Measurements from ENCODE around the gene C1orf53. TPM values are rescaled to one million over a fixed set of nuclear protein-coding genes. Genes with fewer than 3 reads are reported as not detected.
"Not testable (repeated sequence)": the region's sequence is repeated elsewhere in the genome, so short reads cannot be mapped to it uniquely, and the experiment has no call there.

Gene C1orf53
- total RNA-seq, 2 donors from 2014 or later = 1.7 to 3.5 TPM

DNA sequence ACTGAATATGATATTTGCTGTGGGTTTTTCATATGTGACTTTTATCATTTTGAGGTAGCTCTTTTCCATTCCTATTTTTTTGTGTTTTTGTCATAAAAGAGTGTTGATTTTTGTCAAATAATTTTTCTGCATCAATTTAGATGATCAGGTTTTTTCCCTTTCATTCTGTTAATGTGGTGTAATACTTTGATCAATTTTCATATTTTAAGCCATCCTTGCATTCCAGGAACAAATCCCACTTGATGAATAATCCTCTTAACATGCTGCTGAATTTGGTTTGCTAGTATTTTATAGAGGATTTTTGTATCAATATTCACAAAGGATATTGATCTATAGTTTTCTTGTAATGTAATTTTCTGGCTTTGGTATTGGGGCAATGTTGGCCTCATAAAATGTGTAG is 25.5 kb upstream of the C1orf53 start:
- Histone ChIP-seq H3K9me3 (ENCODE audit: control insufficient read depth, low read length) (no peaks in the 10 kb centered on the region), H3K9ac (ENCODE audit: extremely low read depth, low read length, poor library complexity, severe bottlenecking) (no peak overlapping the region), H3K27ac (ENCODE audit: low read depth, low read length) (no peak overlapping the region), H3K27me3 (ENCODE audit: control insufficient read depth, insufficient read depth, low read length, poor library complexity, severe bottlenecking) (no peaks in the 10 kb centered on the region), H3K4me1 (ENCODE audit: control insufficient read depth, insufficient read depth, low read length) (no peaks in the 10 kb centered on the region), H3K36me3 (ENCODE audit: control insufficient read depth, insufficient read depth, low read length) (no peaks in the 10 kb centered on the region), H3K4me3 (ENCODE audit: low read length) (no peak overlapping the region)
- Mint-ChIP-seq H3K4me3 (no peak overlapping the region), H3K9me3 (peaks cover 9% of the 10 kb centered on the region), H3K36me3 (ENCODE audit: low read depth) (no peaks in the 10 kb centered on the region), H3K27ac (no peak overlapping the region), H3K4me1 (no peaks in the 10 kb centered on the region), H3K27me3 (ENCODE audit: insufficient read depth) (no peaks in the 10 kb centered on the region)
- TF ChIP-seq CTCF (conservative IDR thresholded peaks at IDR 0.05) = no peak
- no peak for DNase-seq

DNA sequence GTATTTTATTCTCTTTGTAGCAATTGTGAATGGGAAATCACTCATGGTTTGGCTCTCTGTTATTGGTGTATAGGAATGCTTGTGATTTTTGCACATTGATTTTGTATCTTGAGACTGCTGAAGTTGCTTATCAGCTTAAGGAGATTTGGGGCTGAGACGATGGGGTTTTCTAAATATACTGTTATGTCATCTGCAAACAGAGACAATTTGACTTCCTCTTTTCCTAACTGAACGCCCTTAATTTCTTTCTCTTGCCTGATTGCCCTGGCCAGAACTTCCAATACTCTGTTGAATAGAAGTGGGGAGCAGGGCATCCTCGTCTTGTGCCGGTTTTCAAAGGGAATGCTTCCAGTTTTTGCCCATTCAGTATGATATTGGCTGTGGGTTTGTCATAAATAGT is 22.0 kb upstream of the C1orf53 start:
- H3K36me3 Mint-ChIP-seq (ENCODE audit: low read depth); H3K9me3 ChIP-seq (ENCODE audit: control insufficient read depth, low read length); H3K9me3 Mint-ChIP-seq; H3K4me3 Mint-ChIP-seq; H3K27ac Mint-ChIP-seq; H3K4me3 ChIP-seq (ENCODE audit: low read length); H3K4me1 Mint-ChIP-seq; H3K27me3 ChIP-seq (ENCODE audit: control insufficient read depth, insufficient read depth, low read length, poor library complexity, severe bottlenecking); H3K27ac ChIP-seq (ENCODE audit: low read depth, low read length); H3K27me3 Mint-ChIP-seq (ENCODE audit: insufficient read depth); DNase-seq; H3K4me1 ChIP-seq (ENCODE audit: control insufficient read depth, insufficient read depth, low read length); H3K9ac ChIP-seq (ENCODE audit: extremely low read depth, low read length, poor library complexity, severe bottlenecking); H3K36me3 ChIP-seq (ENCODE audit: control insufficient read depth, insufficient read depth, low read length): not testable (repeated sequence)
- 93 to 95% methylated on average over 3 to 4 of the region's 4 CpGs for WGBS, 2 experiments (ENCODE audit: insufficient coverage in 1 of 2, insufficient read length in 1 of 2)

DNA sequence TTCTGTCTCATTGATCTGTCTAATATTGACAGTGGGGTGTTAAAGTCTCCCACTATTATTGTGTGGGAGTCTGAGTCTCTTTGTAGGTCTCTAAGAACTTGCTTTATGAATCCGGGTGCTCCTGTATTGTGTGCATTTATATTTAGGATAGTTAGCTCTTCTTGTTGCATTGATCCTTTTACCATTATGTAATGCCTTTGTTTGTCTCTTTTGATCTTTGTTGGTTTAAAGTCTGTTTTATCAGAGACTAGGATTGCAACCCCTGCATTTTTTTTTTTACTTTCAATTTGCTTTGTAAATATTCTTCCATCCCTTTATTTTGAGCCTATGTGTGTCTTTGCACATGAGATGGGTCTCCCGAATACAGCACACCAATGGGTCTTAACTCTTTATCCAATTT is 20.2 kb upstream of the C1orf53 start:
- not testable (repeated sequence) for H3K27ac ChIP-seq (ENCODE audit: low read depth, low read length); H3K4me3 Mint-ChIP-seq; H3K27ac Mint-ChIP-seq; H3K4me1 Mint-ChIP-seq; H3K36me3 ChIP-seq (ENCODE audit: control insufficient read depth, insufficient read depth, low read length); H3K9me3 Mint-ChIP-seq; DNase-seq; H3K4me3 ChIP-seq (ENCODE audit: low read length); H3K36me3 Mint-ChIP-seq (ENCODE audit: low read depth); H3K27me3 Mint-ChIP-seq (ENCODE audit: insufficient read depth); H3K9ac ChIP-seq (ENCODE audit: extremely low read depth, low read length, poor library complexity, severe bottlenecking); H3K27me3 ChIP-seq (ENCODE audit: control insufficient read depth, insufficient read depth, low read length, poor library complexity, severe bottlenecking); H3K9me3 ChIP-seq (ENCODE audit: control insufficient read depth, low read length); H3K4me1 ChIP-seq (ENCODE audit: control insufficient read depth, insufficient read depth, low read length)
- 100% methylated on average over 2 of the region's 2 CpGs; no CpG with 5 or more reads in 1 of the 2 experiments for WGBS, 2 experiments (ENCODE audit: insufficient coverage in 1 of 2, insufficient read length in 1 of 2)

DNA sequence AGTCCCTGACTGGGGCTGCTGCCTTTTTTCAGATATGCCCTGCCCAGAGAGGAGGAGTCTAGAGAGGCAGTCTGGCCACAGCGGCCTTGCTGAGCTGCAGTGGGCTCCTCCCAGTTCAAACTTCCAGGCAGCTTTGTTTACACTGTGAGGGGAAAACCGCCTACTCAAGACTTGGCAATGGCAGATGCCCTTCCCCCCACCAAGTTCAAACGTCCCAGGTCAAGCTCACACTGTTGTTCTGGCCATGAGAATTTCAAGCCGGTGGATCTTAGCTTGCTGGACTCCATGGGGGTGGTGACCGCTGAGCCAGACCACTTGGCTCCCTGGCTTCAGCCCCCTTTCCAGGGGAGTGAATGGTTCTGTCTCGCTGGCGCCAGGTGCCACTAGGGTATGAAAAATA is 18.3 kb upstream of the C1orf53 start:
- no peak overlapping the region for H3K4me3 Mint-ChIP-seq
- no peaks in the 10 kb centered on the region for H3K9me3 Mint-ChIP-seq
- H3K27me3 Mint-ChIP-seq (ENCODE audit: insufficient read depth) = no peaks in the 10 kb centered on the region
- H3K4me1 Mint-ChIP-seq = peaks cover 4% of the 10 kb centered on the region
- peak; percentile 66 for DNase-seq
- no peak for TF ChIP-seq CTCF (conservative IDR thresholded peaks at IDR 0.05)
- Histone ChIP-seq H3K36me3 (ENCODE audit: control insufficient read depth, insufficient read depth, low read length) (no peaks in the 10 kb centered on the region), H3K9me3 (ENCODE audit: control insufficient read depth, low read length) (no peaks in the 10 kb centered on the region), H3K9ac (ENCODE audit: extremely low read depth, low read length, poor library complexity, severe bottlenecking) (no peak overlapping the region), H3K27me3 (ENCODE audit: control insufficient read depth, insufficient read depth, low read length, poor library complexity, severe bottlenecking) (no peaks in the 10 kb centered on the region), H3K4me1 (ENCODE audit: control insufficient read depth, insufficient read depth, low read length) (no peaks in the 10 kb centered on the region), H3K4me3 (ENCODE audit: low read length) (no peak overlapping the region), H3K27ac (ENCODE audit: low read depth, low read length) (no peak overlapping the region)
- H3K36me3 Mint-ChIP-seq (ENCODE audit: low read depth) = no peaks in the 10 kb centered on the region
- no peak overlapping the region for H3K27ac Mint-ChIP-seq
- 77 to 82% methylated on average over 7 of the region's 7 CpGs for WGBS, 2 experiments (ENCODE audit: insufficient coverage in 1 of 2, insufficient read length in 1 of 2)

All from endodermal cell (in vitro differentiated cells).